Neural progenitor cell (in vitro differentiated cells): ENCODE results near the gene PDZD4. TPM values are rescaled to one million over a fixed set of nuclear protein-coding genes. Genes with fewer than 3 reads are reported as not detected.
A peak's percentile ranks its signal among the peaks of the same experiment; 100 is the strongest.

Source experiments
- DNase-seq: peaks from one replicate; pipeline ENCODE4 v3.0.0-alpha.2; 2016; ENCODE audit warnings: low spot score
- H2AFZ ChIP-seq: fragments of 200-600 bp; sonication (generic); replicated peaks from 2 replicates; pipeline ENCODE4 v1.6.1; 2016; ENCODE audit warnings: antibody characterized with exemption
- H3F3A ChIP-seq: fragments of 200-600 bp; sonication (generic); 2 replicates; pipeline ENCODE4 v1.6.1; 2016; ENCODE audit warnings: antibody characterized with exemption, low read depth
- H3K27ac ChIP-seq: fragments of 200-600 bp; sonication (generic); 2 replicates; pipeline ENCODE4 v1.5.1; 2016; ENCODE audit warnings: mild to moderate bottlenecking
- H3K27me3 ChIP-seq: fragments of 200-600 bp; sonication (generic); 2 replicates; pipeline ENCODE4 v1.6.1; 2016; ENCODE audit warnings: mild to moderate bottlenecking, moderate library complexity
- H3K36me3 ChIP-seq: fragments of 200-600 bp; sonication (generic); 2 replicates; pipeline ENCODE4 v1.5.1; 2016
- H3K4me1 ChIP-seq: fragments of 200-600 bp; sonication (generic); 2 replicates; pipeline ENCODE4 v1.6.1; 2016; ENCODE audit warnings: mixed run types
- H3K4me2 ChIP-seq: fragments of 200-600 bp; sonication (generic); 2 replicates; pipeline ENCODE4 v1.6.1; 2016
- H3K4me3 ChIP-seq: fragments of 200-600 bp; sonication (generic); 2 replicates; pipeline ENCODE4 v1.5.1; 2016
- H3K79me2 ChIP-seq: fragments of 200-600 bp; sonication (generic); 2 replicates; pipeline ENCODE4 v1.6.1; 2016; ENCODE audit warnings: low read depth
- H3K9ac ChIP-seq: fragments of 200-600 bp; sonication (generic); 2 replicates; pipeline ENCODE4 v1.6.1; 2016
- H3K9me3 ChIP-seq: fragments of 200-600 bp; sonication (generic); 2 replicates; pipeline ENCODE4 v1.5.1; 2016; ENCODE audit warnings: low read depth
- H4K20me1 ChIP-seq: fragments of 200-600 bp; sonication (generic); 2 replicates; pipeline ENCODE4 v1.6.1; 2016; ENCODE audit warnings: low read depth
- H3K27ac Mint-ChIP-seq: 3 replicates; pipeline ENCODE4 v1.8.0; 2021; ENCODE audit warnings: mixed read lengths
- H3K27me3 Mint-ChIP-seq: 2 replicates; pipeline ENCODE4 v1.8.0; 2022; ENCODE audit warnings: low read depth, mild to moderate bottlenecking, inconsistent platforms, moderate library complexity, mixed read lengths; ENCODE audit not compliant: insufficient read depth
- H3K36me3 Mint-ChIP-seq: 3 replicates; pipeline ENCODE4 v1.8.0; 2021; ENCODE audit warnings: mixed read lengths
- H3K4me1 Mint-ChIP-seq: 3 replicates; pipeline ENCODE4 v1.8.0; 2021; ENCODE audit warnings: mixed read lengths
- H3K4me3 Mint-ChIP-seq: 3 replicates; pipeline ENCODE4 v1.8.0; 2021; ENCODE audit warnings: mild to moderate bottlenecking, moderate library complexity, mixed read lengths
- H3K9me3 Mint-ChIP-seq: 3 replicates; pipeline ENCODE4 v1.8.0; 2020; ENCODE audit warnings: mixed read lengths
- CTCF ChIP-seq: fragments of 200-600 bp; sonication (generic); IDR thresholded peaks from 2 replicates; pipeline ENCODE4 v1.5.1; 2017; ENCODE audit warnings: antibody characterized with exemption, mild to moderate bottlenecking
- EZH2 ChIP-seq: fragments of 200-600 bp; sonication (generic); IDR thresholded peaks from 2 replicates; pipeline ENCODE4 v1.6.1; 2017; ENCODE audit warnings: antibody characterized with exemption, mild to moderate bottlenecking, moderate library complexity
- EZH2phosphoT487 ChIP-seq: fragments of 200-600 bp; sonication (generic); IDR thresholded peaks from 2 replicates; pipeline ENCODE4 v1.6.1; 2017; ENCODE audit warnings: antibody characterized with exemption
- total RNA-seq: library from RNA; depleted of rRNA; stranded (reverse); fragments of >200 nt; gene quantifications from 2 replicates; pipeline ENCODE4 v1.2.3, GENCODE V29; 2015; ENCODE audit warnings: low replicate concordance

PDZD4 gene
- total RNA-seq, 1 donor from 2014 or later = 1.9 TPM

- Histone ChIP-seq H3F3A (peaks cover 10% of the 10 kb centered on the region), H3K4me3 (no peak overlapping the region), H3K9ac (no peak overlapping the region), H3K9me3 (no peaks in the 10 kb centered on the region), H4K20me1 (no peaks in the 10 kb centered on the region), H3K36me3 (no peaks in the 10 kb centered on the region), H3K27me3 (no peaks in the 10 kb centered on the region), H3K4me2 (no peak overlapping the region), H2AFZ (no peak overlapping the region), H3K4me1 (peaks cover 13% of the 10 kb centered on the region), H3K27ac (no peak overlapping the region), H3K79me2 (no peaks in the 10 kb centered on the region)
- Mint-ChIP-seq H3K4me1 (peaks cover 48% of the 10 kb centered on the region), H3K36me3 (peaks cover 7% of the 10 kb centered on the region), H3K4me3 (peak overlapping the region; percentile 66), H3K27ac (peak overlapping the region; percentile 83), H3K9me3 (peaks cover 29% of the 10 kb centered on the region), H3K27me3 (peaks cover 6% of the 10 kb centered on the region)
- DNase-seq = no peak
- no peak for TF ChIP-seq EZH2phosphoT487
- no peak for TF ChIP-seq EZH2
- no peak for TF ChIP-seq CTCF
These were observed 13.3 kb downstream of the PDZD4 start for GRCh38 chrX:153816831-153817690.

- H3K4me1 Mint-ChIP-seq = peaks cover 42% of the 10 kb centered on the region
- Histone ChIP-seq H3K4me1 (peaks cover 16% of the 10 kb centered on the region), H3K27ac (no peak overlapping the region), H3K4me3 (no peak overlapping the region), H3K9ac (no peak overlapping the region), H3K36me3 (no peaks in the 10 kb centered on the region), H3K4me2 (no peak overlapping the region), H4K20me1 (no peaks in the 10 kb centered on the region), H3K27me3 (no peaks in the 10 kb centered on the region), H3K9me3 (no peaks in the 10 kb centered on the region), H3F3A (peaks cover 8% of the 10 kb centered on the region), H2AFZ (no peak overlapping the region), H3K79me2 (no peaks in the 10 kb centered on the region)
- H3K4me3 Mint-ChIP-seq = peak overlapping the region; percentile 58
- peaks cover 6% of the 10 kb centered on the region for H3K27me3 Mint-ChIP-seq
- no peak for TF ChIP-seq CTCF
- TF ChIP-seq EZH2phosphoT487 = no peak
- no peak for TF ChIP-seq EZH2
- peaks cover 7% of the 10 kb centered on the region for H3K36me3 Mint-ChIP-seq
- H3K27ac Mint-ChIP-seq = no peak overlapping the region
- DNase-seq = no peak
- H3K9me3 Mint-ChIP-seq = peaks cover 39% of the 10 kb centered on the region
These were observed 15.6 kb downstream of the PDZD4 start for GRCh38 chrX:153814591-153815315.

- H3K4me3 ChIP-seq = no peak overlapping the region
- DNase-seq = no peak
- H3K4me2 ChIP-seq = no peak overlapping the region
- H3K27ac ChIP-seq = no peak overlapping the region
- H3K27me3 ChIP-seq = no peaks in the 10 kb centered on the region
- H3K4me3 Mint-ChIP-seq = no peak overlapping the region
- no peaks in the 10 kb centered on the region for H3K9me3 ChIP-seq
- no peak overlapping the region for H3K27ac Mint-ChIP-seq
- H3K9me3 Mint-ChIP-seq = peaks cover 44% of the 10 kb centered on the region
- H3K36me3 Mint-ChIP-seq = peaks cover 10% of the 10 kb centered on the region
- H3K27me3 Mint-ChIP-seq = peaks cover 6% of the 10 kb centered on the region
- H2AFZ ChIP-seq = no peak overlapping the region
- no peaks in the 10 kb centered on the region for H3F3A ChIP-seq
- no peaks in the 10 kb centered on the region for H3K36me3 ChIP-seq
- H3K4me1 Mint-ChIP-seq = peaks cover 38% of the 10 kb centered on the region
- TF ChIP-seq EZH2phosphoT487 = no peak
- TF ChIP-seq EZH2 = no peak
- no peak for TF ChIP-seq CTCF
- H3K79me2 ChIP-seq = no peaks in the 10 kb centered on the region
- no peak overlapping the region for H3K9ac ChIP-seq
- H4K20me1 ChIP-seq = no peaks in the 10 kb centered on the region
- H3K4me1 ChIP-seq = peaks cover 10% of the 10 kb centered on the region
These were observed 17.2 kb downstream of the PDZD4 start for GRCh38 chrX:153813161-153813560.
